ENCODE data around the gene KCTD17.

Gene KCTD17

DNA sequence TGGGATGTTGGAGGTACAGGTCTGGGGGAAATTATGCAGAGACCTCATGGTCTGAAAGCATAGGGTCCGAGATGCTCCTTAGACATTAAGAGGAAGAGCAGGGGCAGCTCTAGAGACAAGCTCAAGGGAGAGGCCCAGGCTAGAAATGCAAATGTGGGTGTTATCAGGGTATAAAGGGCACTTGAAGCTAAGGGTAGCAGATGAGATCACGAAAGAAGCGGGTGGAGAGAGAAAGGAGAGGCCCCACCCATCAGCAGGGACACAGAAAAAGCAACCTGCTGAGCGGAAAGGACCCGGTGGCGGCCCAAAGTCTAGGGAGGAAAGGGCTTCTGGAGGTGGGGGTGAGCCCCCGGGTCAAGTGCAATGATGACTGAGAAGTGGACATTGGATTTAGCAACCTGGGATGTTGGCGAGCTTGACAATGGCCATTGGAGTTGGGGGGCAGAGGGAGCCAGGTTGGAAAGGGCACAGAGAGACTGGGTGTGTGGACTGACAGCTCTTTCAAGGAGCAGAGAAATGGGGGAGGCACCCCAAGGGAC is 49.1 kb downstream of the KCTD17 start:
- Histone ChIP-seq H3K27ac (no peak overlapping the region), H3K4me3 (ENCODE audit: low read depth in 1 of 2, low read length in 1 of 2) (no peak overlapping the region), H3K27me3 (peaks cover 63% of the 10 kb centered on the region), H3K36me3 (no peaks in the 10 kb centered on the region), H3K4me1 (ENCODE audit: control insufficient read depth in 1 of 2, insufficient read depth in 1 of 2, low read depth in 1 of 2, low read length in 1 of 2) (no peaks in the 10 kb centered on the region), H3K9me3 (no peaks in the 10 kb centered on the region)
- TF ChIP-seq, protein P1, sequence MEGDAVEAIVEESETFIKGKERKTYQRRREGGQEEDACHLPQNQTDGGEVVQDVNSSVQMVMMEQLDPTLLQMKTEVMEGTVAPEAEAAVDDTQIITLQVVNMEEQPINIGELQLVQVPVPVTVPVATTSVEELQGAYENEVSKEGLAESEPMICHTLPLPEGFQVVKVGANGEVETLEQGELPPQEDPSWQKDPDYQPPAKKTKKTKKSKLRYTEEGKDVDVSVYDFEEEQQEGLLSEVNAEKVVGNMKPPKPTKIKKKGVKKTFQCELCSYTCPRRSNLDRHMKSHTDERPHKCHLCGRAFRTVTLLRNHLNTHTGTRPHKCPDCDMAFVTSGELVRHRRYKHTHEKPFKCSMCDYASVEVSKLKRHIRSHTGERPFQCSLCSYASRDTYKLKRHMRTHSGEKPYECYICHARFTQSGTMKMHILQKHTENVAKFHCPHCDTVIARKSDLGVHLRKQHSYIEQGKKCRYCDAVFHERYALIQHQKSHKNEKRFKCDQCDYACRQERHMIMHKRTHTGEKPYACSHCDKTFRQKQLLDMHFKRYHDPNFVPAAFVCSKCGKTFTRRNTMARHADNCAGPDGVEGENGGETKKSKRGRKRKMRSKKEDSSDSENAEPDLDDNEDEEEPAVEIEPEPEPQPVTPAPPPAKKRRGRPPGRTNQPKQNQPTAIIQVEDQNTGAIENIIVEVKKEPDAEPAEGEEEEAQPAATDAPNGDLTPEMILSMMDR (IDR thresholded peaks at IDR 0.05): no peak

GRCh38 chr22:37101311-37102066 is 49.9 kb downstream of the KCTD17 start:
- TF ChIP-seq, protein P1 (IDR thresholded peaks at IDR 0.05): no peak
- no peaks in the 10 kb centered on the region for H3K4me1 ChIP-seq (ENCODE audit: control insufficient read depth in 1 of 2, insufficient read depth in 1 of 2, low read depth in 1 of 2, low read length in 1 of 2)
- no peak overlapping the region for H3K27ac ChIP-seq
- H3K27me3 ChIP-seq: peaks cover 55% of the 10 kb centered on the region
- no peak overlapping the region for H3K4me3 ChIP-seq (ENCODE audit: low read depth in 1 of 2, low read length in 1 of 2)
- no peaks in the 10 kb centered on the region for H3K9me3 ChIP-seq
- no peaks in the 10 kb centered on the region for H3K36me3 ChIP-seq

DNA sequence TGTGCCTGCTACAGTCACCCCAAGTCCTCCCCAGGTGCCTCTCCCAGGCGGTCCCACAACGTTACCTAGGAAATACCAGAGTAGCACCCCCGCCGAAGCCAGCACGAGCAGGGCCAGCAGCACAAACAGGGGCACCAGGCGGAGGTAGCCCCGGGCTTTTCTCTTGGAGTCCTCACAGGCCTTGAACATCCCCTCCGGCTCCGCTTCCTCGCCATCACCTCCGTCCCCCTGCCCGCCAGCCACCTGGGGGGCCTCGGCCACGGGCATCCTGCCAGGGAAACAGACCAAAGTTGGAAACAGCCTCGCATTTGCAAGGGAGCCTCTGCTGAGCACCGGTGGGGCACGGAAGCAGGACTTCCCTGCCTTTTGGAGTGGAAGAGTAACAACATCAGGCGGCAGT is 51.6 kb downstream of the KCTD17 start:
- TF ChIP-seq, protein P1 (IDR thresholded peaks at IDR 0.05): no peak
- no peak overlapping the region for H3K4me3 ChIP-seq (ENCODE audit: low read depth in 1 of 2, low read length in 1 of 2)
- H3K9me3 ChIP-seq: no peaks in the 10 kb centered on the region
- H3K4me1 ChIP-seq (ENCODE audit: control insufficient read depth in 1 of 2, insufficient read depth in 1 of 2, low read depth in 1 of 2, low read length in 1 of 2): no peaks in the 10 kb centered on the region
- no peak overlapping the region for H3K27ac ChIP-seq
- H3K27me3 ChIP-seq: peaks cover 41% of the 10 kb centered on the region
- H3K36me3 ChIP-seq: no peaks in the 10 kb centered on the region

DNA sequence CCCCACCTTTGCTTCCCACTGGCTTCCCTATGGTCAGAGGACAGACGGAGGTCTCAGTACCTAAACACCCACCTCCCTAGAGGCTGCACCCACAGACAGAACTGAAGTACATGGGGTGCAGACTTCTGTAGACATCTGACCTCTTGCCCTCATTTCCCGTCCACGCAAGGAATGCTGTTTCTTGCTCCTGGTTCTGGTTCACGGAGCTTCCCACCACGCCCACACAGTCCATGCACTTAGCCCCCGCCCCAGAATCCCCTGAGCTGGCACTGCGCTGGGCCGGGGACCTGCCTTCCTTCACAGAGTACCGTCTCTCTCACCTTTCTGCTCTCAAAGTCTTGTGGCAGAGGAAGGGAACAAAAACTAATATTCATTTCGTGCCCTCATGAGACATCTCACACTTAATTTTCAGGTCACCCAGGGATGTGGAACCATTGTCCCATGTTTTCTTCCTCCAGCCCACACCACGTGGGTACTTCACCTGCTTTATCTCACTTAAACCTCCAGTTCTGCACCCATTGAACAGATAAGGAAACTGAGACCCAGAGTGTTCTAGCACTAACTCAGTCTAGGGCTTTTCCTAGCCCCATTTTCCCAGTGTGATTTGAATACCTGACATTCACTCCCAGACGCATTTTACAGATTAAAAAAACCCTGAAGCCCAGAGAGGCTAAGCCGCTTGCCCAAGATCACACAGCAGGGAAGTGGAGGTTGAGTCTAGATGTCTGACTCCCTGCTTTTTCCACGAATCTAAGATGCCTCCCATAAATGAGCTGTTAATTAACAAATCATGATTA is 52.3 kb downstream of the KCTD17 start:
- H3K4me1 ChIP-seq (ENCODE audit: control insufficient read depth in 1 of 2, insufficient read depth in 1 of 2, low read depth in 1 of 2, low read length in 1 of 2): no peaks in the 10 kb centered on the region
- TF ChIP-seq, protein P1 (IDR thresholded peaks at IDR 0.05): no peak
- H3K4me3 ChIP-seq (ENCODE audit: low read depth in 1 of 2, low read length in 1 of 2): no peak overlapping the region
- no peaks in the 10 kb centered on the region for H3K36me3 ChIP-seq
- no peak overlapping the region for H3K27ac ChIP-seq
- H3K27me3 ChIP-seq: peaks cover 34% of the 10 kb centered on the region
- no peaks in the 10 kb centered on the region for H3K9me3 ChIP-seq

DNA sequence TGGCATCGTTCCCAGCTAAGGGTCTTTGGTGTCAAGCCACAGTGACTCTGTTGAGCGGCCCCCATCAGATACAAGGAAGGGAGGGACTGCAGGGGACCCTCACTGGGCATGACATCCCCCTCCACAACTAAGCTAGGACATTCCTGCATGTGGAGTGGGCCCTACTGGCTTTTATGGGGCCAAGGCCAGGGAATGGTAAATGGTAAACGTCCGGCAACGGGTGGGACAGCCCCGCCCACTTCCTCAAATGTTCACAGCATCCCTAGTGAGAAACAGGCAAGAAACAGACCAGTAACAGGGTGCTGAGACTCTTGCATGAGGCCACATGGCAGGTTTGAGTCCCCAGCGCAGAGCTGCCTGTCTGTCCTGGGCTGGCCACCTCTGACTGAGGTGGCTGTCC is 53.6 kb downstream of the KCTD17 start:
- H3K36me3 ChIP-seq: no peaks in the 10 kb centered on the region
- TF ChIP-seq, protein P1 (IDR thresholded peaks at IDR 0.05): no peak
- no peaks in the 10 kb centered on the region for H3K4me1 ChIP-seq (ENCODE audit: control insufficient read depth in 1 of 2, insufficient read depth in 1 of 2, low read depth in 1 of 2, low read length in 1 of 2)
- no peak overlapping the region for H3K4me3 ChIP-seq (ENCODE audit: low read depth in 1 of 2, low read length in 1 of 2)
- H3K9me3 ChIP-seq: no peaks in the 10 kb centered on the region
- H3K27me3 ChIP-seq: peaks cover 21% of the 10 kb centered on the region
- H3K27ac ChIP-seq: no peak overlapping the region
